AG10803 (cell line): ENCODE data around the gene ZFP64.

Experiments
- DNase-seq: peaks from one replicate; pipeline ENCODE4 v3.0.0; 2010; ENCODE audit warnings: low read depth
- H3K4me3 ChIP-seq: 2 replicates; pipeline ENCODE4 v1.5.1; 2011; ENCODE audit warnings: mild to moderate bottlenecking, low read length, control low read depth
- CTCF ChIP-seq: conservative IDR thresholded peaks from 2 replicates; pipeline ENCODE4 v1.5.1; 2011; ENCODE audit warnings: mild to moderate bottlenecking, low read length, control low read depth, inconsistent platforms

The ZFP64 gene

GRCh38 chr20:52104546-52105441 lies 86.8 kb downstream of the ZFP64 start:
- peak; percentile 29 for DNase-seq
- H3K4me3 ChIP-seq, result peak overlapping the region; percentile 71

GRCh38 chr20:52103913-52104545 lies 87.5 kb downstream of the ZFP64 start:
- H3K4me3 ChIP-seq, result peak overlapping the region; percentile 71
- no peak for DNase-seq
- no peak for TF ChIP-seq CTCF

More at GRCh38 chr20:52104546-52105441, 86.8 kb downstream of the ZFP64 start:
- no peak for TF ChIP-seq CTCF

GRCh38 chr20:52103335-52103912 lies 88.2 kb downstream of the ZFP64 start:
- DNase-seq, result peak; percentile 24
- TF ChIP-seq CTCF, result no peak
- peak overlapping the region; percentile 71 for H3K4me3 ChIP-seq

- no peak overlapping the region for H3K4me3 ChIP-seq
- DNase-seq, result no peak
- TF ChIP-seq CTCF, result no peak
Measured at GRCh38 chr20:52102559-52102958, 89.0 kb downstream of the ZFP64 start.

GRCh38 chr20:52102126-52102525 lies 89.5 kb downstream of the ZFP64 start:
- no peak for TF ChIP-seq CTCF
- DNase-seq, result no peak
- H3K4me3 ChIP-seq, result no peak overlapping the region
